Peyer's patch (tissue), 4 donors: ENCODE measurements around the gene TRIML1. TPM values are rescaled to one million over a fixed set of nuclear protein-coding genes. Genes with fewer than 3 reads are reported as not detected.

Experiments used
- DNase-seq, 3 donors: peaks; one replicate each; pipeline ENCODE4 v3.0.0-alpha.2; 2017 to 2019
- H3K27ac ChIP-seq, 4 donors: fragments of 200-600 bp; sonication (generic); one replicate each; pipeline ENCODE4 v1.5.1; 2016 to 2019
- H3K27me3 ChIP-seq, 2 donors: fragments of 200-600 bp; sonication (generic); one replicate each; pipeline ENCODE4 v1.5.1; 2019
- H3K36me3 ChIP-seq, 3 donors: fragments of 200-600 bp; sonication (generic); one replicate each; pipeline ENCODE4 v1.5.1; 2016 to 2019
- H3K4me1 ChIP-seq, 4 donors: fragments of 200-600 bp; sonication (generic); one replicate each; pipeline ENCODE4 v1.5.1; 2016 to 2019
- H3K4me3 ChIP-seq, 4 donors: fragments of 200-600 bp; sonication (generic); 1 replicate in 3 of 4; 2 replicates in 1 of 4; pipeline ENCODE4 v1.5.1; 2016 to 2019; ENCODE audit warnings: mild to moderate bottlenecking in 1 of 4
- H3K9me3 ChIP-seq, 4 donors: fragments of 200-600 bp; sonication (generic); one replicate each; pipeline ENCODE4 v1.5.1; 2016 to 2019; ENCODE audit warnings: mild to moderate bottlenecking in 1 of 4
- POLR2A ChIP-seq, 2 donors: fragments of 450-650 bp; IDR thresholded peaks; one replicate each; pipeline ENCODE4 v1.5.1; 2017; ENCODE audit warnings: antibody characterized with exemption in 2 of 2, mild to moderate bottlenecking in 2 of 2, moderate library complexity in 2 of 2
- total RNA-seq, 4 donors: library from RNA; depleted of rRNA; stranded (reverse); fragments of >200 nt; gene quantifications; one replicate each; pipeline ENCODE4 v1.1.0, GENCODE V29; 2016
- TF ChIP-seq, protein P1 (sequence below), 6 experiments: fragments of 450-650 bp in 4 of 6; fragments of 200-600 bp in 2 of 6; sonication (generic) in 1 of 6; IDR thresholded peaks; one replicate each; pipeline ENCODE4 v1.5.1; 2017 to 2019; ENCODE audit warnings: antibody characterized with exemption in 6 of 6, mild to moderate bottlenecking in 3 of 6, moderate library complexity in 1 of 6

TRIML1 gene
- total RNA-seq, 4 donors from 2014 or later = not detected

DNA sequence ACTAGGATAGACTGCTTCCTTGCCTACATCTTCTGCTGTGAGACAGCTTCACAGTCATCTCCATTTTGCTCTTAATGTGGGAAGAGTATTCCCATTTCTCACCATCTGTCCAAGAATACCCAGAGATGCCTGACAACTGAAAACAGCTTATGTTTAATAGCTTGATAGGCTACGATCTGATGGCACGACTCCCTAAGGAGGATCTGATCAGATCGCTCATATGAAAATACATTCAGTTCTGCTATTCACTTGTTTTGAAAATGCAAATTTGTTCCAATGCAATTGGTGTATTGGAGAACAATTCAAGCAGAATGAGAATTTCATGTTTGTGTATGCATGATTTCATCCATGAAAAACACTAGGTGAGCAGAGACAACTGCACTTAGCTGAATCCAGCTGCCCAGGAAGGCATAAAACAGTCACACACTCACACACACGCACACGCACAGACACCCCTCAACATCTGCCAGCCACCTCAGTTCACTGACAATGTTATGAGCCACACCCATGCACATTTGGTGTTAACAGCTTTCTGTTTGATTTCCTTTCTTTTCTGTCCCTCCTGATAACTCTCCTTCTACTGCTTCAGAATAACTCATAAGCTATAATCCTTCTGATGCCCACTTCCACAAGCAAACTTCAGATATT lies 29.6 kb downstream of the TRIML1 start:
- TF ChIP-seq POLR2A (IDR thresholded peaks at IDR 0.05) = no peak
- TF ChIP-seq, protein P1, sequence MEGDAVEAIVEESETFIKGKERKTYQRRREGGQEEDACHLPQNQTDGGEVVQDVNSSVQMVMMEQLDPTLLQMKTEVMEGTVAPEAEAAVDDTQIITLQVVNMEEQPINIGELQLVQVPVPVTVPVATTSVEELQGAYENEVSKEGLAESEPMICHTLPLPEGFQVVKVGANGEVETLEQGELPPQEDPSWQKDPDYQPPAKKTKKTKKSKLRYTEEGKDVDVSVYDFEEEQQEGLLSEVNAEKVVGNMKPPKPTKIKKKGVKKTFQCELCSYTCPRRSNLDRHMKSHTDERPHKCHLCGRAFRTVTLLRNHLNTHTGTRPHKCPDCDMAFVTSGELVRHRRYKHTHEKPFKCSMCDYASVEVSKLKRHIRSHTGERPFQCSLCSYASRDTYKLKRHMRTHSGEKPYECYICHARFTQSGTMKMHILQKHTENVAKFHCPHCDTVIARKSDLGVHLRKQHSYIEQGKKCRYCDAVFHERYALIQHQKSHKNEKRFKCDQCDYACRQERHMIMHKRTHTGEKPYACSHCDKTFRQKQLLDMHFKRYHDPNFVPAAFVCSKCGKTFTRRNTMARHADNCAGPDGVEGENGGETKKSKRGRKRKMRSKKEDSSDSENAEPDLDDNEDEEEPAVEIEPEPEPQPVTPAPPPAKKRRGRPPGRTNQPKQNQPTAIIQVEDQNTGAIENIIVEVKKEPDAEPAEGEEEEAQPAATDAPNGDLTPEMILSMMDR (IDR thresholded peaks at IDR 0.05) = no peak
- no peaks in the 10 kb centered on the region for H3K27me3 ChIP-seq
- no peak overlapping the region for H3K27ac ChIP-seq
- H3K36me3 ChIP-seq = no peaks in the 10 kb centered on the region
- H3K4me1 ChIP-seq = no peaks in the 10 kb centered on the region
- DNase-seq = no peak
- no peak overlapping the region for H3K4me3 ChIP-seq
- peaks cover 0 to 4% (median 0%) of the 10 kb centered on the region in 4 donors for H3K9me3 ChIP-seq

DNA sequence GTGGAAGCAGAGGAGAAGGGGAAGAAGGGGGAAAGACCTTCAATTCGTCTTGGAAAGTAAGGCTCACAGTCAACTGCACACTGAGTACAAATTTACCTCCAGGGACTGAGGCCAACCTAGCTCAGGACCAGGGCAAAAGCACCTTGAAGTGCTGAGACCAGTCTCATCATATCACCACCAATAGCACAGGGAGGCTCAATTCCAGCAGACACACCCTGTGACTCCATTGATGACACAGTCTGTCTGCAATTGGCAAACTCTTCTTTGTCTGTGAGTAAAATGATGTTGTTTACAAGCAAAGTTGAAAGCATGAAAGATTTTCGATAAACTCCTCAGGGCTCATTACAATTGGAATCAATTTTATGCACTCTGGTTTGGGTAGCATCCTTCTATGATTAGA lies 32.3 kb downstream of the TRIML1 start:
- Histone ChIP-seq H3K27me3 (no peaks in the 10 kb centered on the region), H3K4me1 (no peaks in the 10 kb centered on the region), H3K9me3 (peaks cover 0 to 4% (median 0%) of the 10 kb centered on the region in 4 donors), H3K4me3 (no peak overlapping the region), H3K36me3 (no peaks in the 10 kb centered on the region), H3K27ac (no peak overlapping the region)
- no peak for DNase-seq
- no peak for TF ChIP-seq POLR2A (IDR thresholded peaks at IDR 0.05)
- TF ChIP-seq, protein P1 (IDR thresholded peaks at IDR 0.05) = no peak

DNA sequence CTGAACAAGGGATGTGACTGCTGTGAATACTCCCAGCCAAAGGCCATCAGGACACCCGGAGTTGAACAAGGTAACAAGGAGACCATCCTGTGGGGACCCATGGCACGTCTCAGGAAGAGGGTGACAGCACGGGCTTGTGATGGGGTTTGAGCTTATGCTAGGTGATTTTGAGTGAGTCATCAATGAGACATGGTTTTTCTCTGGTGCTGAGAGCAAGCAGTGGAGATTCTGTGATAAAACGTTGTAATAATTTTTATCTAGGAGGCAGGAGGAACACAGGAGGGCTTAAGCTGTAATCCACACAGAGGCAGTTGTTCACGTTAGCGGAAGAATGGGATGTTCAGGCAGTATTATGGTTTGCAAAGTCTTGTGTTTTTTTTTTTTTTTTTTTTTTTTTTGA lies 36.0 kb downstream of the TRIML1 start:
- no peak overlapping the region for H3K4me3 ChIP-seq
- no peaks in the 10 kb centered on the region for H3K27me3 ChIP-seq
- TF ChIP-seq, protein P1 (IDR thresholded peaks at IDR 0.05) = no peak
- TF ChIP-seq POLR2A (IDR thresholded peaks at IDR 0.05) = no peak
- no peak for DNase-seq
- H3K9me3 ChIP-seq = peaks cover 0 to 8% (median 0%) of the 10 kb centered on the region in 4 donors
- no peak overlapping the region for H3K27ac ChIP-seq
- no peaks in the 10 kb centered on the region for H3K4me1 ChIP-seq
- no peaks in the 10 kb centered on the region for H3K36me3 ChIP-seq

DNA sequence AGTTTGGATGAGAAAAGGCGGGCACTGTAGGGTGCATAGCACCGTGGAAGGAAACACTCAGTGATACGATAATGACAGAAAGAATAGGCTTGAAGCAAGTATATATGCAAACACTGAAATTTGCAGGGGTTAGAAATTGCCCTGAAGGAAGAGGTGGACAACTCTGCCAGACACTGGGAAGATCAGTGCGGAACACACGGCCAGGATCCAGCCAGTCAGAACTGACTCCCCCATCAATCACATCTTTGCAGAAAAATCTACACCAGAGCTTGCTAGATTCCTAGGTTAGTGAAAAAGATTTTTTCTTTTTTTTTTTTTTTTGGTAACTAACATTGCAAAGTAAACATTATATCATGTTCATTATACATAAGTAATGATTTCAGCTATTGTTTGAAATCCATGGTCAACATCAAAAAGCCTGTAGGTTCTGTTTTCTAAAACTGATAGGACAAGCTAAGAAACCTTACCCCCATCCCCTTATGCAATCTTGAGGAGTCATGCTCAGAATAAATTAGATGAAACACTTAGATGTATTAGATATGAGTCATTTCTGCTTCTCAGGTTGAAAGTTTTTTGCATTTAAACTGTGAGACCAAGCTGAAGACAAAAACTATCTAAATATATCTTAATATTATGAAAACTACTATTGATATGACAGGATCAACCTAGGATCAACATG lies 38.9 kb downstream of the TRIML1 start:
- Histone ChIP-seq H3K36me3 (no peaks in the 10 kb centered on the region), H3K4me1 (no peaks in the 10 kb centered on the region), H3K9me3 (peaks cover 0 to 5% (median 0%) of the 10 kb centered on the region in 4 donors), H3K27ac (no peak overlapping the region), H3K27me3 (no peaks in the 10 kb centered on the region), H3K4me3 (no peak overlapping the region)
- no peak for TF ChIP-seq POLR2A (IDR thresholded peaks at IDR 0.05)
- TF ChIP-seq, protein P1 (IDR thresholded peaks at IDR 0.05) = no peak
- DNase-seq = no peak

DNA sequence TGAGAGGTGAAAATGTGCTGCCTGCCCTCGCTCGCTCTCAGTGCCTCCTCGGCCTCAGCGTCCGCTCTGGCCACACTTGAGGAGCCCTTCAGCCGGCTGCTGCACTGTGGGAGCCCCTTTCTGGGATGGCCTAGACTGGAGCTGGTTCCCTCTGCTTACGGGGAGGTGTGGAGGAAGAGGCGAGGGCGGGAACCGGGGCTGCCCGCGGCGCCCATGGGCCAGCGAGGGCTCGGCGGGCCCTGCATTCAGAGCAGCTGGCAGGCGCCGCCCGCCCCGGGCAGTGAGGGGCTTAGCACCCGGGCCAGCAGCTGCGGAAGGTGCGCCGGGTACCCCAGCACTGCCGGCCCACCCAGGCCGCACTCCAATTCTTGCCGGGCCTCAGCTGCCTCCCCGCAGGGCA lies 39.6 kb downstream of the TRIML1 start:
- Histone ChIP-seq H3K27ac (no peak overlapping the region), H3K27me3 (no peaks in the 10 kb centered on the region), H3K9me3 (peaks cover 0 to 5% (median 0%) of the 10 kb centered on the region in 4 donors), H3K36me3 (no peaks in the 10 kb centered on the region), H3K4me3 (no peak overlapping the region), H3K4me1 (no peaks in the 10 kb centered on the region)
- no peak for DNase-seq
- TF ChIP-seq POLR2A (IDR thresholded peaks at IDR 0.05) = no peak
- TF ChIP-seq, protein P1 (IDR thresholded peaks at IDR 0.05) = no peak
